ENCODE data around the gene CCSER1. TPM values are rescaled to one million over a fixed set of nuclear protein-coding genes. Genes with fewer than 3 reads are reported as not detected.

Gene CCSER1
- polyA plus RNA-seq, 3 donors, result 0.09 to 0.75 (median 0.13) TPM

GRCh38 chr4:90241008-90241407 lies 113.8 kb downstream of the CCSER1 start:
- no peaks in the 10 kb centered on the region for H4K20me1 ChIP-seq (ENCODE audit: insufficient read depth, low read length)
- H3K79me2 ChIP-seq (ENCODE audit: insufficient read depth, low read length), result no peaks in the 10 kb centered on the region
- H2AFZ ChIP-seq (ENCODE audit: insufficient read depth, low read depth, low read length, poor library complexity, severe bottlenecking), result no peak overlapping the region
- no CpG with 5 or more reads among the region's 3 CpGs for WGBS (ENCODE audit: insufficient coverage)
- no peak for TF ChIP-seq CTCF (IDR thresholded peaks at IDR 0.05)
- no peaks in the 10 kb centered on the region for H3K9me3 ChIP-seq (replicated peaks in 1 of 2; ENCODE audit: control insufficient read depth in 1 of 2, insufficient read depth in 1 of 2, low read length in 2 of 2)
- no peak overlapping the region for H3K27ac ChIP-seq (ENCODE audit: low read depth in 1 of 2, low read length in 2 of 2)
- Mint-ChIP-seq H3K36me3 (no peaks in the 10 kb centered on the region), H3K4me1 (no peaks in the 10 kb centered on the region), H3K27ac (no peak overlapping the region), H3K9me3 (peaks cover 0 to 3% (median 0%) of the 10 kb centered on the region in 7 donors), H3K27me3 (ENCODE audit: low read depth in 3 of 3) (no peaks in the 10 kb centered on the region), H3K4me3 (no peak overlapping the region)
- H3K27me3 ChIP-seq (ENCODE audit: control insufficient read depth in 2 of 2, insufficient read depth in 2 of 2, low read length in 2 of 2), result no peaks in the 10 kb centered on the region
- no peak overlapping the region for H3K4me3 ChIP-seq (replicated peaks in 1 of 3; ENCODE audit: low read depth in 2 of 3, low read length in 3 of 3)
- H3K4me2 ChIP-seq (replicated peaks; ENCODE audit: extremely low read depth, low read length, poor library complexity, severe bottlenecking), result no peak overlapping the region
- no peak overlapping the region for H3K9ac ChIP-seq (ENCODE audit: insufficient read depth, low read length, poor library complexity, severe bottlenecking)
- no peak for DNase-seq
- H3K4me1 ChIP-seq (ENCODE audit: control insufficient read depth in 1 of 2, insufficient read depth in 2 of 2, low read length in 2 of 2), result no peaks in the 10 kb centered on the region
- no peaks in the 10 kb centered on the region for H3K36me3 ChIP-seq (replicated peaks in 1 of 2; ENCODE audit: control insufficient read depth in 1 of 2, insufficient read depth in 2 of 2, low read length in 2 of 2)
- intact Hi-C loops (cut with micrococcal nuclease), result no loop called here

GRCh38 chr4:90245837-90246236 lies 118.6 kb downstream of the CCSER1 start:
- Mint-ChIP-seq H3K36me3 (no peaks in the 10 kb centered on the region), H3K9me3 (peaks cover 0 to 4% (median 0%) of the 10 kb centered on the region in 7 donors), H3K27me3 (ENCODE audit: low read depth in 3 of 3) (no peaks in the 10 kb centered on the region), H3K4me3 (no peak overlapping the region), H3K4me1 (no peaks in the 10 kb centered on the region), H3K27ac (no peak overlapping the region)
- Histone ChIP-seq H3K9ac (ENCODE audit: insufficient read depth, low read length, poor library complexity, severe bottlenecking) (no peak overlapping the region), H4K20me1 (ENCODE audit: insufficient read depth, low read length) (no peaks in the 10 kb centered on the region), H3K27ac (ENCODE audit: low read depth in 1 of 2, low read length in 2 of 2) (no peak overlapping the region), H3K27me3 (ENCODE audit: control insufficient read depth in 2 of 2, insufficient read depth in 2 of 2, low read length in 2 of 2) (no peaks in the 10 kb centered on the region), H3K79me2 (ENCODE audit: insufficient read depth, low read length) (no peaks in the 10 kb centered on the region), H3K4me1 (ENCODE audit: control insufficient read depth in 1 of 2, insufficient read depth in 2 of 2, low read length in 2 of 2) (no peaks in the 10 kb centered on the region), H2AFZ (ENCODE audit: insufficient read depth, low read depth, low read length, poor library complexity, severe bottlenecking) (no peak overlapping the region), H3K4me3 (replicated peaks in 1 of 3; ENCODE audit: low read depth in 2 of 3, low read length in 3 of 3) (no peak overlapping the region), H3K9me3 (replicated peaks in 1 of 2; ENCODE audit: control insufficient read depth in 1 of 2, insufficient read depth in 1 of 2, low read length in 2 of 2) (no peaks in the 10 kb centered on the region), H3K4me2 (replicated peaks; ENCODE audit: extremely low read depth, low read length, poor library complexity, severe bottlenecking) (no peak overlapping the region), H3K36me3 (replicated peaks in 1 of 2; ENCODE audit: control insufficient read depth in 1 of 2, insufficient read depth in 2 of 2, low read length in 2 of 2) (no peaks in the 10 kb centered on the region)
- no peak for DNase-seq
- TF ChIP-seq CTCF (IDR thresholded peaks at IDR 0.05), result no peak
- intact Hi-C loops (cut with micrococcal nuclease), result no loop called here
- WGBS (ENCODE audit: insufficient coverage), result no CpG with 5 or more reads among the region's 1 CpG

Data from CD14-positive monocyte (primary cell).